HEK293 (cell line): Measurements from ENCODE around the gene TMEM141.

Source experiments
- KLF10 ChIP-seq: fragments of 450-650 bp; IDR thresholded peaks from 2 replicates; pipeline ENCODE4 v1.5.1; 2018; ENCODE audit warnings: missing biosample characterization, mild to moderate bottlenecking, missing genetic modification characterization
- SP3 ChIP-seq: fragments of 450-650 bp; formaldehyde crosslinking; IDR thresholded peaks from 2 replicates; pipeline ENCODE4 v1.5.1; 2016; ENCODE audit warnings: missing biosample characterization, missing genetic modification characterization
- YY1 ChIP-seq: fragments of 450-650 bp; formaldehyde crosslinking; IDR thresholded peaks from 2 replicates; pipeline ENCODE4 v1.5.1; 2018; ENCODE audit warnings: missing biosample characterization, missing genetic modification characterization
- ZBTB8A ChIP-seq: fragments of 450-650 bp; formaldehyde crosslinking; IDR thresholded peaks from 2 replicates; pipeline ENCODE4 v1.5.1; 2016; ENCODE audit warnings: missing biosample characterization, missing genetic modification characterization
- ZEB2 ChIP-seq: fragments of 450-650 bp; formaldehyde crosslinking; IDR thresholded peaks from 2 replicates; pipeline ENCODE4 v1.5.1; 2016; ENCODE audit warnings: missing biosample characterization, missing genetic modification characterization
- ZNF19 ChIP-seq: fragments of 450-650 bp; formaldehyde crosslinking; IDR thresholded peaks from 2 replicates; pipeline ENCODE4; 2016; ENCODE audit warnings: missing biosample characterization, missing genetic modification characterization, low read depth
- ZNF544 ChIP-seq: fragments of 450-650 bp; formaldehyde crosslinking; IDR thresholded peaks from 2 replicates; pipeline ENCODE4 v1.5.0; 2017; ENCODE audit warnings: missing biosample characterization, missing genetic modification characterization
- ZNF561 ChIP-seq: fragments of 450-650 bp; IDR thresholded peaks from 2 replicates; pipeline ENCODE4 v1.5.1; 2018; ENCODE audit warnings: missing biosample characterization, missing genetic modification characterization, borderline replicate concordance
- ZNF596 ChIP-seq: fragments of 450-650 bp; IDR thresholded peaks from 2 replicates; pipeline ENCODE4 v1.5.0; 2018; ENCODE audit warnings: missing biosample characterization, mild to moderate bottlenecking, missing genetic modification characterization, moderate library complexity
- ZNF777 ChIP-seq: fragments of 450-650 bp; formaldehyde crosslinking; IDR thresholded peaks from 2 replicates; pipeline ENCODE4 v1.5.1; 2017; ENCODE audit warnings: missing biosample characterization, missing genetic modification characterization, borderline replicate concordance
- TF ChIP-seq, protein P1 (sequence below): fragments of 450-650 bp; formaldehyde crosslinking; IDR thresholded peaks from 2 replicates; pipeline ENCODE4 v1.5.1; 2016; ENCODE audit warnings: missing biosample characterization, missing genetic modification characterization

- TF ChIP-seq ZNF19 (tag by site-specific recombination) (no peak), SP3 (no peak), ZBTB8A (tag by site-specific recombination) (no peak), ZNF544 (tag by site-specific recombination) (no peak), ZEB2 (tag by site-specific recombination) (no peak), ZNF596 (no peak), ZNF777 (tag by site-specific recombination) (no peak), ZNF561 (tag by site-specific recombination) (no peak), YY1 (tag by site-specific recombination) (no peak), KLF10 (tag by site-specific recombination) (no peak)
- TF ChIP-seq, protein P1, sequence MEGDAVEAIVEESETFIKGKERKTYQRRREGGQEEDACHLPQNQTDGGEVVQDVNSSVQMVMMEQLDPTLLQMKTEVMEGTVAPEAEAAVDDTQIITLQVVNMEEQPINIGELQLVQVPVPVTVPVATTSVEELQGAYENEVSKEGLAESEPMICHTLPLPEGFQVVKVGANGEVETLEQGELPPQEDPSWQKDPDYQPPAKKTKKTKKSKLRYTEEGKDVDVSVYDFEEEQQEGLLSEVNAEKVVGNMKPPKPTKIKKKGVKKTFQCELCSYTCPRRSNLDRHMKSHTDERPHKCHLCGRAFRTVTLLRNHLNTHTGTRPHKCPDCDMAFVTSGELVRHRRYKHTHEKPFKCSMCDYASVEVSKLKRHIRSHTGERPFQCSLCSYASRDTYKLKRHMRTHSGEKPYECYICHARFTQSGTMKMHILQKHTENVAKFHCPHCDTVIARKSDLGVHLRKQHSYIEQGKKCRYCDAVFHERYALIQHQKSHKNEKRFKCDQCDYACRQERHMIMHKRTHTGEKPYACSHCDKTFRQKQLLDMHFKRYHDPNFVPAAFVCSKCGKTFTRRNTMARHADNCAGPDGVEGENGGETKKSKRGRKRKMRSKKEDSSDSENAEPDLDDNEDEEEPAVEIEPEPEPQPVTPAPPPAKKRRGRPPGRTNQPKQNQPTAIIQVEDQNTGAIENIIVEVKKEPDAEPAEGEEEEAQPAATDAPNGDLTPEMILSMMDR (tag by site-specific recombination) = no peak
These were observed 44.2 kb downstream of the TMEM141 start for GRCh38 chr9:136835162-136835931.
